B cell (primary cell): ENCODE results near the gene OR5M8. TPM values are rescaled to one million over a fixed set of nuclear protein-coding genes. Genes with fewer than 3 reads are reported as not detected.

ENCODE experiments used
- ATAC-seq: fragments of 200-7000 bp; cut with Tn5 transposase; one replicate; pipeline ENCODE4 v1.10.0; 2021; ENCODE audit warnings: low read depth, mild to moderate bottlenecking, moderate number of reproducible peaks, moderate library complexity
- CTCF ChIA-PET: fragments of 350-600 bp; sonication (Branson Sonifier 250); formaldehyde crosslinking; loops from one replicate; lab custom pipeline; 2021; ENCODE audit warnings: antibody characterized with exemption, inconsistent platforms; lab: Charles Lee
- POLR2A ChIA-PET: fragments of 350-600 bp; sonication (Branson Sonifier 250); formaldehyde crosslinking; loops from one replicate; lab custom pipeline; 2021; ENCODE audit warnings: antibody characterized with exemption; lab: Charles Lee
- DNase-seq: peaks from one replicate; pipeline ENCODE4 v3.0.0; 2013
- H2AFZ ChIP-seq: 2 replicates; pipeline ENCODE4 v1.6.1; 2012; ENCODE audit warnings: mild to moderate bottlenecking, low read depth, low read length; ENCODE audit not compliant: insufficient read depth, poor library complexity, severe bottlenecking
- H3K27ac ChIP-seq, 2 donors: 1 replicate in 1 of 2; 2 replicates in 1 of 2; pipeline ENCODE4 v1.5.1; 2012 to 2013; ENCODE audit warnings: low read length in 2 of 2, mild to moderate bottlenecking in 2 of 2, moderate library complexity in 1 of 2
- H3K27me3 ChIP-seq, 4 experiments: fragments of 200-600 bp in 1 of 4; sonication (generic) in 1 of 4; replicated peaks in 1 of 4; 1 replicate in 2 of 4; 2 replicates in 2 of 4; pipeline versions ENCODE4 v1.6.1 to v1.7.0; 2013 to 2016; ENCODE audit warnings: low read length in 3 of 4, mild to moderate bottlenecking in 2 of 4, mixed read lengths in 1 of 4, moderate library complexity in 1 of 4; ENCODE audit not compliant: insufficient read depth in 4 of 4, control insufficient read depth in 3 of 4; ENCODE audit errors: control extremely low read depth in 1 of 4
- H3K36me3 ChIP-seq, 2 experiments: replicated peaks in 1 of 2; 1 replicate in 1 of 2; 2 replicates in 1 of 2; pipeline versions ENCODE4 v1.6.1 to v1.7.1; 2013; ENCODE audit warnings: low read length in 1 of 2; ENCODE audit not compliant: insufficient read depth in 2 of 2, control insufficient read depth in 1 of 2; ENCODE audit errors: control extremely low read depth in 1 of 2, extremely low read depth in 1 of 2
- H3K4me1 ChIP-seq, 2 donors: fragments of 200-600 bp in 1 of 2; sonication (generic) in 1 of 2; 1 replicate in 1 of 2; 2 replicates in 1 of 2; pipeline versions ENCODE4 v1.5.1 to v1.6.1; 2013 to 2017; ENCODE audit warnings: low read length in 2 of 2; ENCODE audit not compliant: control insufficient read depth in 2 of 2, insufficient read depth in 2 of 2
- H3K4me2 ChIP-seq: replicated peaks from 2 replicates; pipeline ENCODE3; 2012; ENCODE audit warnings: mild to moderate bottlenecking, low read depth, low read length; ENCODE audit not compliant: poor library complexity, severe bottlenecking
- H3K4me3 ChIP-seq, 5 experiments: fragments of 200-600 bp in 1 of 5; sonication (generic) in 1 of 5; 1 replicate in 3 of 5; 2 replicates in 2 of 5; pipeline versions ENCODE4 v1.5.1 to v1.7.0; 2011 to 2016; ENCODE audit warnings: low read length in 4 of 5, mild to moderate bottlenecking in 4 of 5, low read depth in 2 of 5, control low read depth in 1 of 5, moderate library complexity in 1 of 5; ENCODE audit not compliant: insufficient read depth in 1 of 5; ENCODE audit errors: control extremely low read depth in 1 of 5, extremely low read depth in 1 of 5
- H3K79me2 ChIP-seq: fragments of 200-600 bp; sonication (generic); one replicate; pipeline ENCODE4 v1.6.0; 2016; ENCODE audit warnings: low read length; ENCODE audit not compliant: control insufficient read depth, insufficient read depth
- H3K9ac ChIP-seq: fragments of 200-600 bp; sonication (generic); 2 replicates; pipeline ENCODE4 v1.6.1; 2017; ENCODE audit warnings: mild to moderate bottlenecking, low read length, moderate library complexity
- H3K9me3 ChIP-seq, 3 donors: one replicate each; pipeline versions ENCODE4 v1.6.1 to v1.7.1; 2013; ENCODE audit warnings: low read length in 2 of 3; ENCODE audit not compliant: control insufficient read depth in 2 of 3, insufficient read depth in 1 of 3; ENCODE audit errors: control extremely low read depth in 1 of 3
- H4K20me1 ChIP-seq: 2 replicates; pipeline ENCODE4 v1.6.0; 2012; ENCODE audit warnings: mild to moderate bottlenecking, low read length; ENCODE audit not compliant: insufficient read depth, control insufficient read depth, poor library complexity, severe bottlenecking
- H3K27ac Mint-ChIP-seq: one replicate; pipeline ENCODE4 v1.8.0; 2021; ENCODE audit warnings: mixed read lengths
- H3K27me3 Mint-ChIP-seq: one replicate; pipeline ENCODE4 v1.8.0; 2021; ENCODE audit warnings: mixed read lengths
- H3K4me1 Mint-ChIP-seq: one replicate; pipeline ENCODE4 v1.8.0; 2021; ENCODE audit warnings: mixed read lengths
- H3K4me3 Mint-ChIP-seq: one replicate; pipeline ENCODE4 v1.8.0; 2021; ENCODE audit warnings: mixed read lengths
- H3K9me3 Mint-ChIP-seq: one replicate; pipeline ENCODE4 v1.8.0; 2022; ENCODE audit warnings: mixed read lengths; ENCODE audit not compliant: insufficient read depth
- EZH2 ChIP-seq: IDR thresholded peaks from 2 replicates; pipeline ENCODE4 v1.6.1; 2012; ENCODE audit warnings: borderline replicate concordance, low read depth, mild to moderate bottlenecking, moderate library complexity, low read length; ENCODE audit not compliant: insufficient read depth, poor library complexity, severe bottlenecking
- WGBS: methylation state at CpG from one replicate; pipeline ENCODE4 v1.1.5; 2013; ENCODE audit warnings: missing lambda C conversion rate; ENCODE audit not compliant: insufficient coverage; 5-methylcytosine and 5-hydroxymethylcytosine counted together
- intact Hi-C: fragments of 100-400 bp; cut with micrococcal nuclease; formaldehyde crosslinking; loops from one replicate; pipeline ENCODE4 v1.10.0; 2022
- polyA plus RNA-seq: library from polyadenylated mRNA; depleted of rRNA; stranded (reverse); fragments of >200 nt; gene quantifications from 2 replicates; pipeline ENCODE4 v1.2.3, GENCODE V29; 2012
- total RNA-seq, 2 donors: library from RNA; stranded (reverse); fragments of 120-200 nt in 1 of 2; gene quantifications; 1 replicate in 1 of 2; 2 replicates in 1 of 2; pipeline versions ENCODE4 v1.2.3 to v1.2.4, GENCODE V29; 2013 to 2022
- TF ChIP-seq, protein P1 (sequence below): fragments of 200-600 bp; IDR thresholded peaks from one replicate; pipeline ENCODE4 v1.8.0; 2022; ENCODE audit warnings: antibody characterized with exemption, mild to moderate bottlenecking

OR5M8 gene
- total and polyA plus RNA-seq, 2 donors (not counting 1 experiment from before 2014, with no cell fraction given) = not detected

DNA sequence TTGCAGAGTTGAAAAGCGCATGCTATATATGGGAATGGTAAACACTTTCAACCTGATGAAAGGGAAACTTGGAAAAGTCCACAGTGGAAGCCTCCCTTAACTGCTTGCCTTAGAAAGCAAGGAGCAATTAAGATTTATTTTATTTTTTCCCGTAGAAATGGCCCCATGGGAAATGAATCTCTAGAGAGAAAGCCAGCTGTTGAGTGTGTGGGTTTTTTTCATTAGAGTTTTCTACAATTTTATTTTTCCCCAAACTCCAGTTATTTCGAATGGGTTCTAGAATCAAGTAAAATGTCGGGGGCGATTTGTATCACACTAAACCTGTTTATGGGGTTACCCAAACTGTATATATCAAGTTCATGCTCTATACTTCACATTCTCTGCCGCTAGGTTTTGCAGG, 17.9 kb downstream of the OR5M8 start, which contains the start of gene OR5M3:
TSS of gene OR5M3 (minus strand) at position 101 of the 400 bp plus-strand sequence. CDS start 2,855 bp downstream, outside the sequence.
- CTCF ChIA-PET = no interaction called here
- TF ChIP-seq, protein P1, sequence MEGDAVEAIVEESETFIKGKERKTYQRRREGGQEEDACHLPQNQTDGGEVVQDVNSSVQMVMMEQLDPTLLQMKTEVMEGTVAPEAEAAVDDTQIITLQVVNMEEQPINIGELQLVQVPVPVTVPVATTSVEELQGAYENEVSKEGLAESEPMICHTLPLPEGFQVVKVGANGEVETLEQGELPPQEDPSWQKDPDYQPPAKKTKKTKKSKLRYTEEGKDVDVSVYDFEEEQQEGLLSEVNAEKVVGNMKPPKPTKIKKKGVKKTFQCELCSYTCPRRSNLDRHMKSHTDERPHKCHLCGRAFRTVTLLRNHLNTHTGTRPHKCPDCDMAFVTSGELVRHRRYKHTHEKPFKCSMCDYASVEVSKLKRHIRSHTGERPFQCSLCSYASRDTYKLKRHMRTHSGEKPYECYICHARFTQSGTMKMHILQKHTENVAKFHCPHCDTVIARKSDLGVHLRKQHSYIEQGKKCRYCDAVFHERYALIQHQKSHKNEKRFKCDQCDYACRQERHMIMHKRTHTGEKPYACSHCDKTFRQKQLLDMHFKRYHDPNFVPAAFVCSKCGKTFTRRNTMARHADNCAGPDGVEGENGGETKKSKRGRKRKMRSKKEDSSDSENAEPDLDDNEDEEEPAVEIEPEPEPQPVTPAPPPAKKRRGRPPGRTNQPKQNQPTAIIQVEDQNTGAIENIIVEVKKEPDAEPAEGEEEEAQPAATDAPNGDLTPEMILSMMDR = no peak
- TF ChIP-seq EZH2 = no peak
- DNase-seq = no peak

DNA sequence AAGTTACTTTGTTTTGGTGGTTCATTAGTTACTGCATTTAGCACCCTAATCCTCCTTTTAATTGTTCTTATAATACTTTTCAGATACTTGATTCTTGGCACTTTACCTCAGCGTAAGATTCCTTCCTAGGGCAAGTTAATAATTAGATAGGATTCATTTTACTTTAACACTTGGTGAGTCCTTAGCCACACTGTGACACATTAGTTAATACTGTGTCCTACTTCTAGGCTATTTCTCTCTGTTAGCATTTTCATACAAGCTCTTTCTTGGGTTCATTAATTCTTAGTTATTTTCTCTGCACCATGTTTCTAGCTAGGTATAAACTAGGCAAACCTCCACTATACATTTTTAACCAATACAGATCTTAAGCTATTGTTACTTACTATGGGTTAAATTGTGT, 34.1 kb downstream of the OR5M8 start:
- Mint-ChIP-seq H3K27ac (no peak overlapping the region), H3K9me3 (peaks cover 3% of the 10 kb centered on the region), H3K27me3 (no peaks in the 10 kb centered on the region), H3K4me3 (no peak overlapping the region), H3K4me1 (no peaks in the 10 kb centered on the region)
- ChIA-PET POLR2A (no interaction called here), CTCF (no interaction called here)
- no peak for TF ChIP-seq EZH2
- TF ChIP-seq, protein P1 = no peak
- Histone ChIP-seq H3K9ac (no peak overlapping the region), H3K79me2 (no peaks in the 10 kb centered on the region), H3K4me2 (no peak overlapping the region), H4K20me1 (no peaks in the 10 kb centered on the region), H3K36me3 (no peaks in the 10 kb centered on the region), H3K4me3 (no peak overlapping the region), H3K27ac (no peak overlapping the region), H2AFZ (no peak overlapping the region), H3K9me3 (no peaks in the 10 kb centered on the region), H3K4me1 (no peaks in the 10 kb centered on the region), H3K27me3 (no peaks in the 10 kb centered on the region)
- intact Hi-C loops = no loop called here
- ATAC-seq = no peak
- DNase-seq = no peak
- no CpG with 5 or more reads among the region's 1 CpG for WGBS

More for the DNA sequence above, 17.9 kb downstream of the OR5M8 start, which contains the start of gene OR5M3:
- Mint-ChIP-seq H3K4me3 (no peak within 1 kb of the TSS), H3K9me3 (peaks cover 2% of the 10 kb centered on the region), H3K27ac (no peak within 1 kb of the TSS), H3K27me3 (no peaks in the 10 kb centered on the region), H3K4me1 (no peaks in the 10 kb centered on the region)
- H3K9me3 ChIP-seq = no peaks in the 10 kb centered on the region
- WGBS = 100% methylated on average over 1 of the region's 6 CpGs
- no peaks in the 10 kb centered on the region for H3K36me3 ChIP-seq
- intact Hi-C loops = no loop called here
- no peaks in the 10 kb centered on the region for H4K20me1 ChIP-seq
- H2AFZ ChIP-seq = no peak within 1 kb of the TSS
- no peak within 1 kb of the TSS for H3K4me3 ChIP-seq
- no peaks in the 10 kb centered on the region for H3K27me3 ChIP-seq
- H3K4me2 ChIP-seq = no peak within 1 kb of the TSS
- H3K9ac ChIP-seq = no peak within 1 kb of the TSS
- H3K27ac ChIP-seq = no peak within 1 kb of the TSS
- no peak for ATAC-seq
- POLR2A ChIA-PET = no interaction called here
- no peaks in the 10 kb centered on the region for H3K4me1 ChIP-seq
- no peaks in the 10 kb centered on the region for H3K79me2 ChIP-seq
